HG03575 (cell line): ENCODE measurements around the gene HRH1.

ENCODE experiments used
- ATAC-seq: cut with Tn5 transposase; IDR thresholded peaks from one replicate; pipeline ENCODE4 v1.9.1; 2021; ENCODE audit not compliant: unreplicated experiment, insufficient number of reproducible peaks, low FRiP score; ENCODE audit errors: extremely low read depth

HRH1 gene

DNA sequence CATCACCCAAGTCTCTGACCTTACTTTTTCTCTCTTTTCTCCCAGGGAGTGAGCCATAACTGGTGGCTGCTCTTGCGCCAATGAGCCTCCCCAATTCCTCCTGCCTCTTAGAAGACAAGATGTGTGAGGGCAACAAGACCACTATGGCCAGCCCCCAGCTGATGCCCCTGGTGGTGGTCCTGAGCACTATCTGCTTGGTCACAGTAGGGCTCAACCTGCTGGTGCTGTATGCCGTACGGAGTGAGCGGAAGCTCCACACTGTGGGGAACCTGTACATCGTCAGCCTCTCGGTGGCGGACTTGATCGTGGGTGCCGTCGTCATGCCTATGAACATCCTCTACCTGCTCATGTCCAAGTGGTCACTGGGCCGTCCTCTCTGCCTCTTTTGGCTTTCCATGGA lies 104.7 kb downstream of the HRH1 start:
- no peak for ATAC-seq

GRCh38 chr3:11260460-11260859 lies 106.2 kb downstream of the HRH1 start:
- ATAC-seq, result no peak

DNA sequence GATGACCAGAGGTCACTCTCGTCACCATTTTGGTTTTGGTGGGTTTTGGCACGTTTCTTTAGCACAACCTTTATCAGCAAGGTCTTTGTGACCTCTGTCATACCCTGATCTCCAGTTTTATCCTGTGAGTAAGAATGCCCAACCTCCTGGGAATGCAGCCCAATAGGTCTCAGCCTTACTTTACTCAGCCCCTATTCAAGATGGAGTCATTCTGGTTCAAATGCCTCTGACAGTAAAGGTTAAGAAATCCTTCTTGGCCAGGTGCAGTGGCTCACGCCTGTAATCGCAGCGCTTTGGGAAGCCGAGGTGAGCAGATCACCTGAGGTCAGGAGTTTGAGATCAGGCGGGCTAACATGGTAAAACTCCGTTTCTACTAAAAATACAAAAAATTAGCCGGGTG lies 114.7 kb downstream of the HRH1 start:
- ATAC-seq, result no peak

GRCh38 chr3:11271986-11272904 lies 118.0 kb downstream of the HRH1 start, which contains the start of gene ATG7:
TSS of gene ATG7 (plus strand) at chr3:11272397. CDS start at chr3:11298696, 26,299 bp downstream.
- peak; percentile 63 for ATAC-seq

DNA sequence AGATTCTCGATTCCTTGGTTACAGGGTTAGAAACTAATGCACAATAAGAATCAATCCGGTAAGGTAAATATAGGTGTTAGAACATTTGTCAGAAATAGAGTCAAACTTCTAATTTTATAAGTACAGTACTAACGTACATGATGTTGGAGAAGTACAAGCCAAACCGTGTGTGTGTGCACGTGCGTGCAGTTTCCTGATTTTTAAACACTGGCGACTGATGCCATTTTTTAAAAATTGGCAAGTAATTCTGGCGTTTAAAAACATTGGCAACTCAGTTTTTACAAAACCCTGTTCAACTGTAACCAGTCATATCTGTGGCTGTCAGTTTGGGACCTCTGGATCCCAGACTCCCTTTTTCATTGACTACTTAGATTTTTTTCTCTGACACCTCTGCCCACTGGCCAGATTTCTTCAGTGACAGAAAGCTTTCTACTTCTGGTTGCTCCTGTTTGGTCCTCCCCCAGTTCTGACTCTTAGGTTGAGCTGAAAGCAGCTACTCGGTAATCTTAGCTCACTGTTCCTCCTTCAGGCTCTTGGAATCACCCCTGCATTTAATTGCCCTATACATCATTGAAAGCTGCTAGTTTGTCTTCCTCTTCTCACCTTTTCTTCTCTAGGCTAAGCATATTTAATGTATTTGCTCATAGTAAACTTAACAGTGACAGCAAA lies 118.7 kb downstream of the HRH1 start:
- no peak for ATAC-seq

DNA sequence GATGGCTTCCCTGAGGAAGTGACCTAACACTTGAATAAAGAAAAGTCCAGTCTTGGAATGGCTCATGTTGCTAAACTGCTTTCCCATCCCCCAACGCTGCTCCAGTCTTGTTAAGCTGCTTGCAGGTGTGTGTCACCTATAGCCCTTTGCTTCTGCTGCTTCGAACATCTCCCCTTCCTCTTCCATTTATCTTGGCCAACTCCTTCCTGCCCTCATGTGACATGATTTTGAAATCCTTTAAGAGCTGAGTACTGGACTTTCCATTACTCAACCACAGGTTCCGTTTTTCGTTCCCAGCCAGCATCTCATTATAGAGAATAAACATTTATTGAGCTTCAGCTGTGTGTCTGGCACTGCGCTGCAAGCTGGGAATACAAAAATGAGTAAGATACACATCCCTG lies 119.6 kb downstream of the HRH1 start:
- ATAC-seq, result no peak

DNA sequence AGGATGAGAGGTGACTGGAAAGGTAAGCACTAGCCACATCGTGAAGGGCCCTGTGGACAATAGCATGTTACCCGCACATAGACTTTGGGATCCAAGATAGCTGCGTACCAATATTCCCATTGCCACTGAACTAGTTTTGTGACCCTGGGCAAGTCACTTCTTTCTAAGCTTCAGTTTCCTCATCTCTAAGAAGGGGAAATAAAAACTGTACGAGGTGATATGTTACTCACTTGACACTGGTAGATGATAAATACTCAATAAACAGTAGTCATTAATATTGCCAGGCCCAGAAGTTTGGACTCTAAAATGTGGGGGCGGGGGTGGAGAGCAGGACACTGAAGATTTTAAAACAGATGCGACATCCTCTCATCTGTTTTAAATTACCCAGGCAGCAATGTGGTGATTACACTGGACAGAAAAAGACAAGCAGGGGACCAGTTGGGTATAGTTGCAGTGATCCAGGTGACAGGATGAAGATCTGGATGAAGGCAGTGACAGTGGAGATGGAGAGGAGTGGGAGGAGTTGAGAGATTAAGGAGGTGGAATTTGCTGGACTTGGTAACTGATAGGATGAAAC lies 120.4 kb downstream of the HRH1 start:
- no peak for ATAC-seq

DNA sequence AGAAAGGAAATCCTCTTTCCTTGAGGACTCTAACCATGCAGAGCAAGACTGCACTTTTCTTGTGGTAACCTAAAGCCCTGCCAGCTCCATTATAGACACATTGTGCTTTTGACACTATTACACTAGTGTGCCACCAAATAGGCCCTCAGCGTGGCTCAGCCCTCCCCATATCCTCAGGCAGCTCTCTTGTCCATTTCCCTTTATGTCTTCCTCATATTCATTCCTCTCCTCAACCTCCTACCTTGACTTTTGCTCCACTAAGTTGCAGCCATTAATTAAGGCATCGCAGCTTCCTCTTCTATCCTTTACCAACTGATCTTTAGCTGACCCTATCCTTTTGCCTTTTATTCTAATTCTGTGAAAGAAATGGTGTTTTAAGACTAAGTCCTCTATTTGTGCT lies 121.6 kb downstream of the HRH1 start:
- no peak for ATAC-seq

GRCh38 chr3:11276901-11277300 lies 122.6 kb downstream of the HRH1 start:
- no peak for ATAC-seq

DNA sequence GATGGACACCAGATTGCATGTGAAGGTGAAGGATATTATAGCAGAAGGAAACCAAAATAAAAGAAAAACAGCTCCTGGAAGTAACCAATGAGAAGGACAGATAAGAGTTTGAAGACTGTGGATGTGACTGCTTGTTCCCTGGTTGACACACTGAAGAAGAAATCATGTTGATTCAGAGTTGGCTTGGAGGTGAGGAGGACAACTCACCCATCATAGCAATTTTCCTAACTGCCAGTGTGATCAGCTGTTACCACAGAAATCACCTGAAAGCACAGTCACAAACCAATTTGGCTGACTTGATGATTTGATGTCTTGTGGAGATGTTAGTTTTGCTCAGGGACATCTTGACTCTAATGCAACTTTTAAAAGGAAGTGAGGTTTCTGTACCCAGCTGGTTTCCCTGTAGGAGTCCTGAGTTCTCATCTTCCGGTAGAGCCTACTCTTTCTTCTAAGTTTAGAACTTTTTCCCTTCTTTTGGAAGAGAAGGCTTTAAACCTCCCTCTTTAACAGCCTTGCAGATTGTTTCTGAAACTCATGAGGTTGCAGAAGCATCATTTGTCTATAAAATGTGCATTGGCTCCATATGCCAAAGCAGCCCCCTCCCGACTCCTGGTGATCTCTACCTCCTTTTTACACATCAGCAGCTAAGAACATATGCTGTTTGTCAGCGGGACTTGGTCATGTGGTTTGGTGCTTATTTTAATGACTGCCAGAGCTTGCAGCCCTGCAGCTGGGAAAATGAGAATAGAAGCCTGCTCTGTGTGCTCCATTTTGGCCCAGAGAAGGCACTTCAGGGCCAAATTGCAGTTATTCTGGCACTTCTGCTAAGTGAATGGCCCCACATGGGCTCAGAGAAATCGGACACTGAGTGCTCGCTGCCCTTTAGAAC lies 128.2 kb downstream of the HRH1 start:
- no peak for ATAC-seq

DNA sequence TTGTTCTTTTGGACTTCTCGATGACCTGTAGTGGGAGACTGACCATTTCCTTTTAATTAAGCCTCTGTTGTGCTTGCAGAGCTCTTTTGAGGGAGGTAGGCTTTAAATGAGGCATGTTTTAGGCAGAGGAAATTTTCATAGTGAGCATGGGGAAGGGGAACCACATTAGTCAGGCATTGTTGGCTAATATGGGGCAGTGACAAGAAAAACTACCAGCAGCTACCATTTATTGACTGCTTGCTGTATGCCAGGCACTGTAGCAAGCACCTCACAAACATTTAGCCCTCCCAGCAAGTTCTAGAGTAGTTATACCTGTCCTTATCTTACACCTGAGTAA lies 128.8 kb downstream of the HRH1 start:
- ATAC-seq, result no peak

GRCh38 chr3:11284011-11284410 lies 129.7 kb downstream of the HRH1 start:
- ATAC-seq, result no peak

DNA sequence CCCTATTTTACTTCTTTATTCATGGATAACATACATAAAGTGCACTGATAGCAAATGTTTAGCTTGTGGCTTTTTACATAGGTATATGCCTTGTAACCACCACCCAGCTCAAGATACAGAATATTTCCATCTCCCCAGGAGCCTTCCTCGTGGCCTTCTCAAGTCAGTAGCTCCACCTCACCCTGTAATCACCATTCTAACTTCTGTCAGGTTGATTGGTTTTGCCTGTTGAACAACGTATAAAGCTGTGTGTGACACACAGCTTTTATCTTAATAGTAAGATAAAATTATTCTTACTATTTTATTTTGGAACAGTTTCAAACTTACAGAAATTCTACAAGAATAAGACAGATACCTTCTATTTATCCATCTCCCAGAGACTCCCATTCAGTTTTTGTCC lies 131.2 kb downstream of the HRH1 start:
- ATAC-seq, result no peak

DNA sequence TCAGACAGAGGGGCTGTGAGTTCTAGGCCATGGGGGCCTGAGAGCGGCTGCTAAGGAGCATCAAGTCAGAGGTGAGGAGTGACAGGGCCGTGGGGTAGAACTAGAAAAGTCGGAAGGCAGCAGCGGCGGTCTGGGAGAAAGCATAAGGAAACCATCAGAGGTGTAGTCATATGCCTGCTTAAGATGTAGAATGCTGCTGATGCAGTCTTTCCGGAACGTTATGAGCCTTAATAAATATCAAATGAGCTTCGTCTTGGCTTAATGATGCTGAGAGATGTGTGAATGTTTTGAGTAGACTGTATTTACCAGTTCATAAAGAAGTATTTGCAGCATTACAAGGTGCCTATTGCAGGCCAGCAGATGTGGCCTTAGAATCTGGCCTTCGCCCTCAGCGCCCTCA lies 133.1 kb downstream of the HRH1 start:
- ATAC-seq, result no peak

GRCh38 chr3:11288021-11288491 lies 133.8 kb downstream of the HRH1 start:
- no peak for ATAC-seq

GRCh38 chr3:11288786-11289637 lies 134.7 kb downstream of the HRH1 start:
- ATAC-seq, result peak; percentile 45

DNA sequence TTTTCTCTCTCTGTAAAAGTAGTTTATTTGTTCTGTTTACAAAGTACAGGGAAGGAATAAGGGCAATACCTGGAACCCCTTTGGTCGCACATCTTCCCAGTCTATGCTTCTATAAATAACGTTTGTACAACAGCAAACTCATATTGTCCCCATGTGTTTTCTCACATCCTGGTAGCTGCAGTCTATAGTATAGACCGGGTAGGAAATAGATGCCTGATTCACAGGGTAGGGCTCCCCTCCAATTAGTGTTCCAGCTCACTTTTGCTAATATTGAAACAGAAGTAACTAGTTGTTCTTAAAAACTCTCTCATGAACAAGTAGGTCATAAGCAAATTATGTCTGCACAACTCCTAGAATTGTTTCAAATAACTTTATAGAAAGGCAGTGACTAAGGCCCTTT lies 135.6 kb downstream of the HRH1 start:
- ATAC-seq, result no peak
